GM03348 (cell line): Measurements from ENCODE around the gene OPALIN.

Source experiments
- DNase-seq: peaks from one replicate; pipeline ENCODE4 v3.0.0; 2012; ENCODE audit warnings: low spot score

Gene OPALIN

GRCh38 chr10:96298362-96298761 lies 60.4 kb downstream of the OPALIN start:
- DNase-seq = no peak

DNA sequence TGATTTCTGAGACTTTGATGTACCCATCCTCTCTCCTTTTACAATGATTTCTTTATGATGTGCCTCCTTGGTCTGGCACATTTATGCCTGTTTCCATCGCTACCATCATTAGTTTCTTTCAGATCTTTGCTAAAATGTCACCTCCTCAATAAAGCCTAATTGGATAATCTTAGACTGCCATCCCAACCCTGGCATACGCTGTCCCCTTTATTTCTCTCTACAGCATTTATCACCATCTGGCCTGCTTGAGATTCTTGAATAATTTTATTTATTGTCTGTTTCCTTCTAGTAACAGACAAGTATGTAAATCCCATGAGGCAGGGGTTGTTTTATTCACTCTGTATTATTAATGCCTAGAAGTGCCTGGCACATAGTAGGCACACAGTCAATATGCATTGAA lies 61.3 kb downstream of the OPALIN start:
- no peak for DNase-seq

DNA sequence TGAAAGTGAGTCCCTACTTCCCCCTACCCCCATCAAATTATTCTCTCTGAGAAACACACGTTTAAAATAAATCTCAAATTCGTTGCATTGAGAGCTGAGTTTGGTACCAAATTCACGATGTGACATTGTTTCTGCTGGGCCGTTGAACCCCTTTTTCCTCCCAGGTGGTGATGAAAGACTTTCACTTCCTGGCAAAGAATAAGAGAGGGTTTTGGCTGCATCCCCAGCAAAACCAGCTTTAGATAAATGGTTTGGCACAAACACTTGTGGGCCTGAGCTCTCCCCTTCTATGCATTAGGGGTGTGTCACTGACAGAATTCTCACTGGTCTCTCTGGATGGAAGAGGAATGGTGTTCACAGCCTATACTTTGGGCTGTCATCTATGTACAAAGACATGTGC lies 63.3 kb downstream of the OPALIN start:
- DNase-seq = no peak
